Epithelial cell of esophagus (primary cell): Measurements from ENCODE around the gene NCK1.

Source experiments
- DNase-seq: peaks from one replicate; pipeline ENCODE4 v3.0.0; 2010; ENCODE audit warnings: low read depth
- H3K4me3 ChIP-seq: 2 replicates; pipeline ENCODE4 v1.5.1; 2011; ENCODE audit warnings: mild to moderate bottlenecking, low read length, control low read depth
- TF ChIP-seq, protein P1 (sequence below): IDR thresholded peaks from 2 replicates; pipeline ENCODE4 v1.5.1; 2011; ENCODE audit warnings: low read depth, mild to moderate bottlenecking, low read length, control low read depth, inconsistent platforms; ENCODE audit not compliant: insufficient read depth; ENCODE audit errors: missing control alignments

The NCK1 gene

GRCh38 chr3:136840252-136840651 is 21.8 kb upstream of the NCK1 start:
- no peak for DNase-seq
- no peak overlapping the region for H3K4me3 ChIP-seq

GRCh38 chr3:136842294-136842693 is 19.7 kb upstream of the NCK1 start:
- H3K4me3 ChIP-seq, result no peak overlapping the region
- DNase-seq, result no peak
- TF ChIP-seq, protein P1, sequence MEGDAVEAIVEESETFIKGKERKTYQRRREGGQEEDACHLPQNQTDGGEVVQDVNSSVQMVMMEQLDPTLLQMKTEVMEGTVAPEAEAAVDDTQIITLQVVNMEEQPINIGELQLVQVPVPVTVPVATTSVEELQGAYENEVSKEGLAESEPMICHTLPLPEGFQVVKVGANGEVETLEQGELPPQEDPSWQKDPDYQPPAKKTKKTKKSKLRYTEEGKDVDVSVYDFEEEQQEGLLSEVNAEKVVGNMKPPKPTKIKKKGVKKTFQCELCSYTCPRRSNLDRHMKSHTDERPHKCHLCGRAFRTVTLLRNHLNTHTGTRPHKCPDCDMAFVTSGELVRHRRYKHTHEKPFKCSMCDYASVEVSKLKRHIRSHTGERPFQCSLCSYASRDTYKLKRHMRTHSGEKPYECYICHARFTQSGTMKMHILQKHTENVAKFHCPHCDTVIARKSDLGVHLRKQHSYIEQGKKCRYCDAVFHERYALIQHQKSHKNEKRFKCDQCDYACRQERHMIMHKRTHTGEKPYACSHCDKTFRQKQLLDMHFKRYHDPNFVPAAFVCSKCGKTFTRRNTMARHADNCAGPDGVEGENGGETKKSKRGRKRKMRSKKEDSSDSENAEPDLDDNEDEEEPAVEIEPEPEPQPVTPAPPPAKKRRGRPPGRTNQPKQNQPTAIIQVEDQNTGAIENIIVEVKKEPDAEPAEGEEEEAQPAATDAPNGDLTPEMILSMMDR, result no peak

More at GRCh38 chr3:136840252-136840651, 21.8 kb upstream of the NCK1 start:
- TF ChIP-seq, protein P1, result no peak

DNA sequence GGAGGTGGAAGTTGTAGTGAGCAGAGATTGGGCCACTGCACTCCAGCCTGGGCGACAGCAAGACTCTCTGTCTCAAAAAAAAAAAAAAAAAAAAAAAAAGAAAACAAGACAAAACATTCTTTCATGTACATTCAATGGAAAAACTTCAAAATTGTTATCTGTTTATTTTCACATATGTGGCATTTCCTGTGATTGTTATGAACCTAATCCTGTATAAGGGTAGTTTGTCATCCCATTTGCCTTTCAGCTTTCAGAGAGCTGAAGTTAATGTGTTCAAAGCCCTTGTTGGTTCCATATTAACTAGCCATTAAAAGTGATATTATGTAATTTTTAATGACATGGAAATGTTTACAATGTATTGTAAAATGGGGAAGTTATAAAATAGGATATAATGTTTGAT is 17.3 kb upstream of the NCK1 start:
- H3K4me3 ChIP-seq, result no peak overlapping the region
- TF ChIP-seq, protein P1, result no peak
- DNase-seq, result no peak

- no peak for DNase-seq
- H3K4me3 ChIP-seq, result no peak overlapping the region
- TF ChIP-seq, protein P1, result no peak
Measured at GRCh38 chr3:136852180-136852579, 9.8 kb upstream of the NCK1 start.

DNA sequence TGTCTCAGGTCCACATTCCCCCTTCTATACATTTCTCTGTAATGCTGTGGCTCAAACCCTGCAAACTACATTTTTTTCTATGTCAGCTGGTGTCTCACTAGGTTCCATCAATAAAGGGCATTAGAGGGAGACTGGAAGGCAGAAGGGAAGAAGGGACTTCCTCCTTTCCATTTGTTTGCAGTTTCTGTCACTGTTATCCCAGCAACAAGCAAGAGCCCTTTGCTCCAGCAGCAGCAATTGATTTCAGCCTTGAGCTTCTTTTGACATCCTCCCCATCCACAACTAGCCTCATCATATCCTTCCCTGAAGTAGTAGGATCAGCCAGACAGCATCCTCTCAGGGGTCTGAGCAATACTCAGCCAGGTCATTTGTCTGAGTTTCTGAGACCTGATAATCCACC is 5.3 kb upstream of the NCK1 start:
- H3K4me3 ChIP-seq, result no peak overlapping the region
- DNase-seq, result no peak
- TF ChIP-seq, protein P1, result no peak

DNA sequence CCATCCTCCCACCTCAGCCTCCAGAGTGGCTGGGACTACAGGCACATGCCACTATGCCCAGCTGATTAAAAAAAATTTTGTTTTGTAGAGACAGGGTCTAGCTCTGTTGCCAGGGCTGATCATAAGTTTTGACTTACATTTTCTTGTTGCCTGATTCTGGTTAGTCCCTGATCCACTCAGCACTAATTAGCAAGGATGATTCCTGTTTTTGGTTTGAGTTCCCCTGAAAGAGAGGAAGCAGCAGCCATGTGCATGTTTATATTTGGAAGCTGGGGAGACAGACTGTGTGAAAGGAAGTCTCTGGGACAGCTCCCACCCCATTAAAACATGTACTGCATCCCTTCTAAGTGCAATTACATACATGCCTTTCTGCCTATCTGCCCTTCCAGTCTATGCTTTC is 3.6 kb upstream of the NCK1 start:
- TF ChIP-seq, protein P1, result no peak
- H3K4me3 ChIP-seq, result no peak overlapping the region
- no peak for DNase-seq

- TF ChIP-seq, protein P1, result no peak
- no peak for DNase-seq
- H3K4me3 ChIP-seq, result peak overlapping the region; percentile 80
Measured at GRCh38 chr3:136860541-136860940, 1.5 kb upstream of the NCK1 start.
